ENCODE results near the gene ANKRD17.

The ANKRD17 gene

DNA sequence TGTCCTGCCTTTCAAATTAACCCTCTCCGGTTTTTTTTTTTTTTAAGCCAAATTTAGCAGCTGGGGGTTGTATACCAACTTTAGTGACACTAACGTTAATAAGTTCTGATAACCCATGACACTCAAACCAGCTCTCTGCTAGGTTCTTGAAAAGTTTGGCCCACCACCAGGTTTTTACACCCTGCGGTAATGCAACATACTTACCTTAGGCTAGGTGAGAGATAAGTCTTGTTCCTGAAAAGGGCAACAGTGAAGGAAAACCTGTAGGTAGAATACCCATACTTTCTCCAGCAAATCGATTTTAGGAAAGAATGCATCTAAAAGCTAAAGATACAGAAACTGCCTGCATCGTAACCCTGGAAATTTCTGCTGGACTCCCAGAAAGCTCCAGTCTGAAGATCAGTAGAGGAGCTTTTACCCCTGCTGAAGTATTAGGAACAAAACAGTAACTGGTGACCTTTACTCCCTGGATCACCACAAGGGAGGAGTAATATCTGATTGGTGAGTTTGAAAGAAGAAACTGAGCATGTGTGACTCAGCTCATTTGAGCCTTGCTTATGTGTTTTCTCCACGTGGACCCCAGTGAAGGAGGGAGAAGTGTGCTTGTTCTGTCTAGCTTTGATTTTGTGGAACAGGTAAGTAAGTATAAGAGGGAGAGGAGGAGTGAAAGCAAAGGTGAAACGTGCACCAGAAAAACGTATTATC, 154.6 kb downstream of the ANKRD17 start:
- no peak for DNase-seq

DNA sequence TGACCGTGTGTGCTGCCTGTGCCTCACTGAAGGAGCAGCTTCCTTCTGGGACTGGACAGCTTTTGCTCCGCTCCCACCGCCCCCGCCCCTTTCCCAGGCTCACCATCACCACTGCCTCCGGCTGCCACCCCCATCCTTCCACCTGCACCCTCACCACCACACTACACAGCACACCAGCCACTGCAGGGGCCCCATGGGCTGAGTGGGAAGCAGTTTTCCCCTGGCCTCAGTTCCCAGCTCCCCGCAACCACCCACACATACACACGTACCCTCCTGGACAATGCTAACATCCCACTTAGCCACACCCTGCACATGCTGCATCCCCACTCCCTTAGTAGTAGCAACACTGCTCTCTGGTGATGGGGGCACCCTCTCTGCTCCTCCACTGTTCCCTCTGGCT, 159.5 kb downstream of the ANKRD17 start:
- DNase-seq, result no peak

DNA sequence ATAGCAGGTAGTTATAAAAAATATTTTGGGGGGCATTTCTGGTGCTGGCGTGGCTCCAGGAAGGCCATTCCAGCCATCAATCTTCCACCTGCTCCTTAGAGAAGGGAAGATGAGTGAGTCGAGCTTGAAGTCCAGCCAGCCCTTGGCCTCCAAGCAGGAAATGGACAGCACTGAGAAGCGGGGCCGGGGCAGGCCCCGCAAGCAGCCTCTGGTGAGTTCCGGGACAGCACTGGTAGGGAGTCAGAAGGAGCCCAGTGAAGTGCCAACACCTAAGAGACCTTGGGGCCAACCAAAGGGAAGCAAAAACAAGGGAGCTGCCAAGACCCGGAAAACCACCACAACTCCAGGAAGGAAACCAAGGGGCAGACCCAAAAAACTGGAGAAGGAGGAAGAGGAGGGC, 159.9 kb downstream of the ANKRD17 start:
- no peak for DNase-seq

DNA sequence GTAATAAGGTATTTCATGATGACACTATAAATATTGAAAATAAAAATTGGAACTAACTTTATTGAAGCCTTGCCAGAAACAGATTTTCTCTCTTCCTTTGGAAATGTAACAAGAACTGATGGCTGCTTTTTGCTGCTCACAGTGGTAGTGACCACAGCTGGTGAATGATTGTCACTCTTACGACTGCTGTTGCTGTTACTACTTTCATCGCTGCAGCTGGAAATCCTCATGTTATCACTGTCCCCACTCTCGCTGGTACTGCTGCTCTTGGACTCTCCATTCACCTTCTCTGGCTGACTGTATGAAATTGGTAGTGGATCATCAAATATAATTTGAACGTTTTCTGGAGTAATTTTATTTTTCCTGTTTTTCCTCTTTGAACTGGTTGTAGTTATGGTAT, 160.6 kb downstream of the ANKRD17 start:
- no peak for DNase-seq

DNA sequence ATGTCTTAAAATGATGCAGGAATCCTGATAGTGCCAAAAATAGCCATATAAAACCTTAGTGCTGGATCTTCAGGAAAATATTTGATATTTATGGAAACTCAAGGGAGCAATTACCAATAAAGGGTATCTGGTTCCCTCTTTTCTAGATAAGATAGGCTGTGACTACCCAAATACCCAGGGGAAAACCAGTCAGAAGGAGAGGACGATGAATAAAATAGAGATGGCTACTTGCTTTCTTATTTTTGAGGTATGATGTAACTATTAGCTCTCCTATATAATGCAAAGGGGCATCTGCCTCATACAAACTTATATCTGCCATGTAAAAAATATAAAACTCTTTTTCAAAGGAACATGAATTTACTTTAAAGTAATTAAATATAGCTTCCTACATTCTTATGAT, 165.7 kb downstream of the ANKRD17 start:
- DNase-seq, result no peak

DNA sequence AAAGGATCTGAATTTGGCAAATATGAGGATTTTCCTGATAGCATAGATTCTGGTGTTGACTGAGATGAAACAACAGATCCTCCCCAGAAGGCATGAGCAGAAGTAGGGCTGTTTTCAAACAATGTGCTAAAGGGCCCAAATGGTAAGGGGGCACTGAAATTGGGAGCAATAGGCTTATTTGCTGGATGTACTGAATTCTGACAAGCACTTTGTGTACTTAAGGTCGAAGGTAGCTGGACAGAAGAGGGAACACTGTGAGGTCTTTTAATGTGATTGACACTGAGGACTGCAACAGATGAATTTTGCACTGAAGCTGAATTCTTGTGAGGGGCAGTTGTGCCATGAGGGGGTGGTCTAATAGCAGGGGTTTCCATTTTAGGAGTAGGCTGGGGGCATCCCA, 167.9 kb downstream of the ANKRD17 start:
- no peak for DNase-seq

DNA sequence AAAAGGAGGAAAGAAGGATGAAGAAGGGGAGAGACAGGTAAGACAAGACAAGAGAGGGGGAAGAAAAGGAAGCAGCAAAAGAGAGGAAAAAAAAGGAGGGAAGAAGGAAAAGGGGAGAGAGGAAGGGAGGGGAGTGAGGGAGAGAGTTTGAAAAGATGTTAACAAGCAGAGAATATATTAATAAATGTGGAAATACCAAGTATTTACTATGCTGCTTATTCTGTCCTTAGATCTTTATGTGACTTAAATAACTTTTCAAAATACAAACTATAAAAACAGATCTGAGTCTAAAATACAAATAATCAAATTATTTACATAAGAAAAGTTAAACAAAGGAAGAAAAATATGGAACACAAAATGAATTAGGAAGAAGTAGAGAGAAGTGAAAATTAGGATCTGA, 170.7 kb downstream of the ANKRD17 start:
- no peak for DNase-seq

DNA sequence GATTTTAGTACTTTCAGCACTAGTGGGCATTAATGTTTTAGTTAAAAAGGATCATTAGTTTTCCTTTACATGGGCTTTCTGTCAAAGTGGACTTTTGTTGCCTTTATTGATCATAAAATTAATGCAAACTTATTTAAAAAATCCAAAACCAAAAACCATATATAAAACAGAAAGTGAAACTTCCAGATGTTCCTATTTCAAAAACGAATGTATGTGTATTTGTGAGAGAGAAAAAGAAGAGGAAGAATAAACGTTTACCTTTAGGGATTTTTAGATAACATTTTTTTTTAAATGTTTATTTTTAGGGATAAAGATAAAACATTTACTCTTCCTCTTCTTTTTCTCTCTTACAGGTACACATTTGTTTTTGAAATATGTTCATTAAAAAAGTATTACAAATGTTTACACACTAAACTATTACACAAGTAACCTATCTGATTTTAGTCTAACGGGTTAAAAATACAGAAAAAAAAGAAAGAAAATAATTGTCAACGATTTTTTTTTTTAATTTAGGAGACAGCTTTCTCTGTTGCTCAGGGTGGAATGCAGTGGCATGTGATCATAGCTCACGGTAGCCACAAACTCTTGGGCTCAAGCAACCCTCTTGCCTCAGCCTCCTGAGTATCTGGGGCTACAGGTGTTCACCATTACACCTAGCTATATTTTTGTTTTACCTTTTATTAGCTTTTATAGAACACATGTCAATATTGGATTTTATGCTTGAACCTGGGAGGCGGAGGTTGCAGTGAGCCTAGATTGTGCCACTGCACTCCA, 172.3 kb downstream of the ANKRD17 start:
- no peak for DNase-seq

DNA sequence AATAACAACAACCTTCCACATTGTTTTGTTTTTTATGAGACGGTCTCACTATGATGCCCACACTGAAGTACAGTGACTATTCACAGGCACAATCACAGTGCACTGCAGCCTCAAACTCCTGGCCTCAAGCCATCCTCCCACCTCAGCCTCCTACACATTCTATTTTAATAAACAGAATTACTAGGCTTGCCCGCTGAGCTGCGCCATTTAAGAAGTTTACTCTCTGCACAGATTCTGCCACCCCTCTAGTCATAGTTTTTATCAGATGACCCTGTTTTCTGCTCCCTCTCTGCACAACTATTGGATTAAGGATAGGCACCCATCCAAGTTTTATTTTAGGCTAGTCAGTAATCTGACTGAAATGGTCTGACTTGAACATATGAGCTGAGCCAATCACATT, 177.8 kb downstream of the ANKRD17 start:
- DNase-seq, result no peak

DNA sequence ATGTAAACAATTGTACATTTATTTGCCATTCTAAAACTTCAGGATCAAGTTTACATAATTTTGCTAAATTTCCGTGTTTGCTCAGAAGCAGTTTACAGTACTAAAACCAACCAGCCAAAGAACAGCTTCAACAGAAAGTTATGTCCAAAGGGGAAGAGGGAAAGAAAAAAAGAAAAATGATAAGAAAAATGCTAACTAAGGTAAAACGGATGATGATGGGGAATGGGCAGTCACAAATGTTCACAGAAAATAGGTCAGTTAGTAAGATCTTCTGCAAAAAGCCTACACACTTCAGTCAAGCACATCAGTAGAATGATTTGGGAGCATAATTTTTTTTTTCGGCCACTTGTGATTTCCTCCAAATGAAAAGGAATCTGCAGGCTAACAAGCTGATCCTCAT, 182.8 kb downstream of the ANKRD17 start:
- DNase-seq, result no peak

DNA sequence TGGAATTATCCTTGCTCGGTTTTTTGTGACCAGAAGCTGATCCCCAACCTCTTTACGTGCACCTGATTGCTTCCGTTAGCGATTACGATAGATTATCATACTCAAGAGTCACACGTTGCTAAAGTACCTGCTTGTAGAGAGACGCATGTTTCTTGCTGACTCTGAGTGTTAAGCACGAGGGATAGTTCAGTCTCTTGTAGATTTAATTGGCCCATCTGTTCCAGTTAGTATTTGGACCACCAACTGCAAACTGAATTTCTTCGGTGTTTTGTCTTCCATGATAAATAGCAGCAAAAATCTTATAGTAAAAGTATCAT, 188.6 kb downstream of the ANKRD17 start:
- no peak for DNase-seq

DNA sequence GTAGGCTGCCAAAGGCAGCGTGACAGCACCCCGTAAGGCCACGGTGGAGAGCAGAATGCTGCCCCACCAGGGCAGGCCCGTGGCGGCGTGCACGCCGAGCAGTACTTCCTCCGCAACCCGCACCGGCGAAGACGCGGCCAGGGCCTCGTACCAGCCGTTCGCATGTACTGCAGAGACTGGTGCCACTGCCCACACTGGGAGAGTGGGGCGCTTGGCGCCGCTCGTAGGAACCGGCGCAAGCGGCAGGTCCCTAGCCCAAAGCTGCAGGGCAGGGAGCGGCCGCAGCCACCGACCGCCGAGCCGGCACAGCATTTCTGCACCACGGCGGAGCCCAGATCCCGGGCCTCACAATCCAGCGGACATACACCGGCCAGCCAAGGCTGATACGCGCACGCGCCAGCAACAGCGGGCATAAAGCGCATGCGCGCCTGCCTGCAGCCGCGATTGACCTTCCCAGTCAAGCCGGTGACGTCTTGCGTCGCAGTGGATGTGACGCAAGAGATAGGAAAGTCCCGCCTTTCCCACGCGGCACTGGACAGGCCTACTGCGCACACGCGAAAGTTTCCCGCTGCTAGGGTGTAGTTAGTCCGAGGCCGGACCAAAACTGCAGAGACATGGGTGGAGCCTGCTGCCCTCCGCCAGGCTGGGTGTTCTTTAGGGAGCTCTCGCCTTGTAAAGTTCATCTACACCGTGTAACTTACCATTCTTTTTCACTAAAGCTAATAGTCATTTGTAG, 189.1 kb downstream of the ANKRD17 start, which contains the start of gene COX18:
Gene COX18, minus strand, starts transcription at position 379 of the 736 bp plus-strand sequence. Its CDS starts 67 bp downstream, at position 312.
- peak; percentile 99 for DNase-seq

DNA sequence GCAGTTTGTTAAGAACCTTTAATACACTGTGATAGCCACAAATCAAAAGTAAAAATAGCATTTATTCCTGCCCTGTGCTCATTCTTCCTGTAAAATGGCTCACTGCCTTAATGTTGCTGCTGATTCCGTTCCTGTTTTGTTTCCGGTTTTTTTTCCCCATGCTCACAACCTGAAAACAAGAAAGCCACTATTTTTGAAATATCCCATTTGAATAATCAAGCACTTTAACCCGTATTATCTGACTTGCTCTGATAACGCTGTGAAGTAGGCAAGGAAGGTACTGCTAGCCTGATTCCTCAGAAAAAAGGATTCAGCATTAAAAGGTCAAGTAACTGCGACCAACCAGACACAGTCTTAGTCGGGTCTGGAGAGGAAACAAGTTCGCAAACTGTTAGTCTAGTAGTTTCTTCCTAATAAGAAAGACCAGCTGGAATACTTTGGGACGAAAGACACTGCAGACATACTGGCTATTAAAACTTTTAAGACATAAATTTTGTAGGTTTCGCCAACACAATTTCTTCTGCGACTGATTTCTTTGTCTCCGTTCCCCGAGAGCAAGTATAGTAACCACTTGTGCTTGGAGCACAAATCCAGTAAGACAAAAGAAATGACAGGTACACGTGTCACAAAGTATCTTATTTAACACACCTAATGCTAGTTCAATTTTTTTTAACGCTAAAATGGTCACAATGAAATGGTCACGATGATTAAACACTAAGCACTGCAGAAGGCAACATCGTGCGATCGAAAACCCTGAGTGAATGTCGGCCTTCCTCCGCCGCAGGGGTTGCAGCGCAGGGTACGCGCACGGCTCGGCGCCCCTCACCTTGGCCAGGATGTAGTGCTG, 189.9 kb downstream of the ANKRD17 start:
- DNase-seq, result peak; percentile 38

DNA sequence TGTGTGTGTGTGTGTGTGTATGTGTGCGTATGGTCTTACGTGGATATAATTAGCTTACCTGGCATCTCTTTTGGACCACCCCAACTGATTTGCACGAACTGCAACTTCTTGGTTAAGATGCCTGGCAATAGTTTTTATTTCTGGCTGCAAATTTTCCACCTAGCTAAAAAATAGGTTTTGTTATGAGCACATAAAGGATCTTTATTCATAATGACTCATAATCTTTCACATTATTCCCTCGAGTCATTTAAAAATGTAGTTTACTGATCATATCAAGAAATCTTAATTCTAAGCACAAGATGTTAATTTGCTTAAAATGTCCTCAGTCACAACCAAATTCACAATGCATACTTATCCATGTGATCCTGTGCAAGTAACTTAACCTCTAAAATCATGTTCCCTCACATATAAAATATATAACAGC, 190.6 kb downstream of the ANKRD17 start:
- DNase-seq, result no peak

DNA sequence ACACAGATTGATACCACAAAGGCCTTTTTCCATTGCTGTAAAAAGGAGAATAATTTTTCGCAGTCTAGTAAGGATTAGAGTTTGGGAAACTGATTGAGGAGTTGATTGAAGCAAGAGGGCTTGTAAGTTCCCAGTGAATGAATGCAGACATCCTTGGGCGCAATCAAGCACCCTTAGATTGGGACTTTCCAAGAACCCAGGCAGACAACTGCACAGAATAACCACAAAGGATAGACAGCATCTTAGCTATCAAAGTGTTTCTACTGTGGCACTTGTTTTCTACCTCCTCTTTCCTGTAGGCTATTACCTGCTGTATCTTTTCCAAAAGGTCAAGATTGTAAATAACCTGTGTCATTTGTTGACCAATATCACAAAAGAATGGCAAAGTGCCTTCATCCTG, 191.7 kb downstream of the ANKRD17 start:
- DNase-seq, result no peak

DNA sequence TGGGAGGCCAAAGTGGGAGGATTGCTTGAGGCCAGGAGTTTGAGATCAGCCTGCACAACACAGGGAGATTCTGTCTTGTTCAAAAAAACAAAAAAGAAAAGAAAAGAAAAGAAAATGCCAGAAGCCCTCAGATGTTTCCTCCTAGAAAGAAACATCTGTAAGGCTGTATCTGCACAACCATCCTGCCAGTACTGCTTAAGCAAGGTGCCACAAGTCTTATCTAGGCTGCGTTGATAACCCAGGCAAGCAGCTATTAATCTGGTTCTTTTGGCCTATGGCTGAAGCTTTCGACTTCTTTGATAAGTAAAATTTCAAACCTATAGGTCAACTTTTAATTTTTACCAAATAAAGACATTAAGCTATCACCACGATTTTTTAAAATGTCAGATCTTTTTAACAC, 192.2 kb downstream of the ANKRD17 start:
- DNase-seq, result no peak

DNA sequence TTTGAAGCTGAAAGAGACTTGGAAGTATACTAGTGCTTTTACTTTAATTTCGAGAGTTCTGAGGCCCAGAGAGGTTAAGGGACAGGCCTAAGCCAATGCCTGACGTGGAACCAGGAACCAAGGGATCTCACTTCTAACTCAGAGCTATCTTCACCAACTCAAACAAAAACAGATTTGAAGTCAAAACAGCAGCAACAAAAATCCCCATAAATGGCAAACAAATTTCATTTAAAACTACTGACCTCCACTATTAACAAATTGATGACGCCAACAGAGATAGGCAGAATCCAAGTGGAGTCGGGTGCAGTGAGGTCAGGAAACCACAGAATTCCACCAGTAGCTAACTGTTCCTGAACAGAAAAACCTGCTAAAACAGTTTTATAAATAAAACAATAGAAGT, 194.1 kb downstream of the ANKRD17 start:
- DNase-seq, result no peak

DNA sequence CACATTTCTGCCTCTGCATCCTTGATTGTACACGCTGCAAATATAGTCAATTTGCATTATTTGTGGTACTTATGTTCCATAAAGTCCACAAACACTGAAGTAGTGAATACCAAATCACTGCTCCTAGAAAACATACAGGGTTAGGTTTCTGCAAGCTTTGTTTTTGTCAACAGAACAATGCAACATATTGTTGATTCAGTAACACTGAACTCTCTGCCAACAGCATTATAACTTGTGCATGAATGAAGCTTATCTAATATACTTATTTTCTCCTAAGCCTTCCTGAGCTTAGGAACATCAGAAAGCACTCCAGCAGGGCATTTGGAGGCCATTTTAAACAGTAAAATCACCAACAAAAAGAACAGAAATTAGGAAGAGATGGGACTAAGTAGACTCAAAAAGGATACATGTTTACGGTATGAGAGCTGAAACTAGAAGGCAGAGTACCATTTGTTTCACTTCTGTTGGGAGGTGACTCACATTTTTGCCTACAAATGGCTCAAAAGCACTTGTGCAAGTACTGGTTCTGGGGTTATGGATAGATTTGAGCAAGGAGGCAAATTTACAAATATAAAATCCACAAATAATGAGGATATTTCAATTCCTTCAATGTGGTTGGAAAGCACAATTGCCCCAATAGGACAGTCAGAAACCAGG, 203.2 kb downstream of the ANKRD17 start:
- DNase-seq, result no peak

DNA sequence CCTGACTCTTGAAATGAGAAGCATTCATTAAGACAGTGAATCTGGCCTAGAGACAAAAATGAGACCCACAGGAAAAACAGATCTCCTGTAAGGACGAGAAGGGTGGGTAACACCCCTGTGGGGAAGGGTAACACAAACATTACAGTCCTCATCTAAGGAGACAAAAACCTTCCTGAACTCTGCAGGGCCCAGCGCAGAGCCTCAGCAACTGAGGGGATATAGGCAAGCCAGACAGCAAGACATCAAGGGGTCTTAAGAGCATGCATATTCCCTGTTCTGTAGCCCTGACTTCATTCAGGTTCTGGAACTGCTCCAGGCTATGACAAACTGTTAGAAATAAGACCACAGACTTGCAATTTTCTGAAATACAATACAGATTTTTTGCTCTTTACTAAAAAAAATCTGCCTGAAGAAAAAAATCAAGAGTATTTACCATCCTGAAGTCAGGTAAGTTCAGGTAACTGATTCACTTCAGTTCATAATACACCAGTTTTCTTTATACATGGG, 204.6 kb downstream of the ANKRD17 start:
- DNase-seq, result no peak

DNA sequence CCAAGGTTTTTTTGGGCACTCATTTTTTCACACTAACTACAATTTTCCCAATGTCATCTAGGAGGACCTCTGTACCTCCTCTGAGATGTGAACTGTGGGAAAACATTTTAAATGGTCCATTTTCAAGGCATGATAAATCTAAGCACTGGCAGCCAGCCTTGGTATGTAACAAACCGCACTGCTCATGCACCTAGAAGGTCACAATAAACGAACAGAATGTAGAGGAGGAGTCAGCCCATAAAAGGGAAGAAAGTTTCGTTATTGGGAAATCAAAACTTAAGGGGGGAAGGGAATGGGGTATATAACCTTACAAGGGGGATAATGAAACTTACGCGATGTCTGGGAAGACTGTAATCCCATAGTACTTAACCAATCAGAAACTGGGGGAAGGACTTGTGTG, 205.5 kb downstream of the ANKRD17 start:
- no peak for DNase-seq

DNA sequence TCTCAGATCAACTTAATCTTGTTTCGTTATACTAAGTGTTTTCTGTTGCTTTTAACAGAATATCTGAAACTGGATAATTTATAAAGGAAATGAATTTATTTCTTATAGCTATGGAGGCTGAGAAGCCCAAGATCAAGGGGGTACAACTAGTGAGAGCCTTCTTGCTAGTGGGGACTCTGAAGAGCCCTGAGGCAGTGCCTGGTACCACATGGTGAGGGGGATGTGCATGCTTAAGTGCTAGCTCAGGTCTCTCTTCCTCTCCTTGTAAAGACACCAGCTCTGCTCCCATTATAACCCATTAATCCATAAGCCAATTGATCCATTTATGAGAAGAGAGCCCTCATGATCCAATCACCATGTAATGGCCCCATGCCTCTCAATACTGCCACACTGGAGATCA, 207.0 kb downstream of the ANKRD17 start:
- no peak for DNase-seq

DNA sequence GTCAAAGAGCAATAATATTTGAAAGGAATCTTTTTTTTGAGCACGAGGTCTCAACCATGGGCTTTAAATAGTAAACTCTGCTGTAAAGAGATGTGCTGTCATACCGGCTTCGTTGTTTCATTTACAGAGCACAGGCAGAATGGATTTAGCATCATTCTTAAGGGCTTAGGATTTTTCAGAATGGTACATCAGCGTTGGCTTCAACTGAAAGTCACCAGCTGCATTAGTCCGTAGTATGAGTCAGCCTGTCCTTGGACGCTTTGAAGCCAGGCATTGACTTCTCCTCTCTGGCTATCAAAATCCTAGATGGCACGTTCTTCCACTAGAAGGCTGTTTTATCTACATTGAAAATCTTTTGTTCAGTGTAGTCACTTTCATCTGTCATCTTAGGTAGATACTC, 212.7 kb downstream of the ANKRD17 start:
- no peak for DNase-seq
